Mucosa of descending colon (tissue), 3 donors: ENCODE results near the gene BCL7A. TPM values are rescaled to one million over a fixed set of nuclear protein-coding genes. Genes with fewer than 3 reads are reported as not detected.

Experiments used
- ATAC-seq: fragments of 200-7000 bp; cut with Tn5 transposase; one replicate; pipeline ENCODE4 v1.9.1; 2020; ENCODE audit warnings: mild to moderate bottlenecking, moderate library complexity
- DNase-seq, 3 donors: peaks; one replicate each; pipeline ENCODE4 v3.0.0-alpha.2; 2020
- H3K36me3 ChIP-seq: fragments of 200-600 bp; one replicate; pipeline ENCODE4 v1.8.0; 2021; ENCODE audit warnings: low read depth, mild to moderate bottlenecking
- H3K4me1 ChIP-seq: fragments of 200-600 bp; one replicate; pipeline ENCODE4 v1.8.0; 2021; ENCODE audit warnings: low read depth, mild to moderate bottlenecking
- H3K4me3 ChIP-seq: fragments of 200-600 bp; one replicate; pipeline ENCODE4 v1.8.0; 2021; ENCODE audit warnings: mild to moderate bottlenecking
- H3K9me3 ChIP-seq: fragments of 200-600 bp; one replicate; pipeline ENCODE4 v1.8.0; 2021; ENCODE audit warnings: mild to moderate bottlenecking
- CTCF ChIP-seq: fragments of 200-600 bp; IDR thresholded peaks from one replicate; pipeline ENCODE4 v1.8.0; 2022; ENCODE audit warnings: antibody characterized with exemption, mild to moderate bottlenecking
- intact Hi-C, 2 donors: fragments of 100-400 bp; cut with DNase I in 1 of 2; cut with micrococcal nuclease in 1 of 2; formaldehyde crosslinking; loops; one replicate each; pipeline versions ENCODE4 v1.11.0 to v1.11.1; 2022; cut with DNase I, micrococcal nuclease
- total RNA-seq, 3 donors: library from RNA; stranded (reverse); fragmentation: NEBNext Ultra II Directional in 2 of 3; extraction: Animal tissue kit (Norgen Biotek cat#: 25700) in 2 of 3; gene quantifications; one replicate each; pipeline versions ENCODE4 v1.2.1 to v1.2.4, GENCODE V29; 2021 to 2023
- donor health status: DM: no; HTN: no; CAD: no; lungs with moderate emphysema.
- donor health status: DM: no; HTN: no; CAD: no.
- donor health status: DM: no; HTN: yes; CAD: no.

BCL7A gene
- total RNA-seq, 3 donors from 2014 or later: 5.2 to 11.6 (median 5.7) TPM

- intact Hi-C loops: no loop called here
- Histone ChIP-seq H3K36me3 (no peaks in the 10 kb centered on the region), H3K4me3 (no peak overlapping the region), H3K4me1 (no peaks in the 10 kb centered on the region), H3K9me3 (no peaks in the 10 kb centered on the region)
- no peak for TF ChIP-seq CTCF
- ATAC-seq (no peak), DNase-seq (no peak)
Observed at GRCh38 chr12:121996050-121996944, 25.4 kb upstream of the BCL7A start.

- no peaks in the 10 kb centered on the region for H3K9me3 ChIP-seq
- H3K36me3 ChIP-seq: no peaks in the 10 kb centered on the region
- no peak for TF ChIP-seq CTCF
- intact Hi-C loops: no loop called here
- no peaks in the 10 kb centered on the region for H3K4me1 ChIP-seq
- no peak overlapping the region for H3K4me3 ChIP-seq
- ATAC-seq (no peak), DNase-seq (no peak)
Observed at GRCh38 chr12:121996945-121997612, 24.6 kb upstream of the BCL7A start.

GRCh38 chr12:122001466-122002209 is 20.0 kb upstream of the BCL7A start:
- no peak for DNase-seq
- no peak for ATAC-seq

GRCh38 chr12:122003651-122004611 is 17.8 kb upstream of the BCL7A start:
- peak in 1 of 3 donors; percentile 66 for DNase-seq

More at GRCh38 chr12:122001466-122002209, 20.0 kb upstream of the BCL7A start:
- intact Hi-C loops: no loop called here
- no peaks in the 10 kb centered on the region for H3K9me3 ChIP-seq
- H3K4me3 ChIP-seq: no peak overlapping the region
- no peaks in the 10 kb centered on the region for H3K36me3 ChIP-seq
- no peaks in the 10 kb centered on the region for H3K4me1 ChIP-seq
- no peak for TF ChIP-seq CTCF

More at GRCh38 chr12:122003651-122004611, 17.8 kb upstream of the BCL7A start:
- TF ChIP-seq CTCF: no peak
- no peaks in the 10 kb centered on the region for H3K9me3 ChIP-seq
- H3K36me3 ChIP-seq: no peaks in the 10 kb centered on the region
- intact Hi-C loops: no loop called here
- no peaks in the 10 kb centered on the region for H3K4me1 ChIP-seq
- ATAC-seq: peak; percentile 69
- no peak overlapping the region for H3K4me3 ChIP-seq
